GM21529 (cell line): ENCODE data around the gene LMAN2L.

Source experiments
- ATAC-seq: cut with Tn5 transposase; IDR thresholded peaks from one replicate; pipeline ENCODE4 v1.9.1; 2021; ENCODE audit not compliant: unreplicated experiment

LMAN2L gene

DNA sequence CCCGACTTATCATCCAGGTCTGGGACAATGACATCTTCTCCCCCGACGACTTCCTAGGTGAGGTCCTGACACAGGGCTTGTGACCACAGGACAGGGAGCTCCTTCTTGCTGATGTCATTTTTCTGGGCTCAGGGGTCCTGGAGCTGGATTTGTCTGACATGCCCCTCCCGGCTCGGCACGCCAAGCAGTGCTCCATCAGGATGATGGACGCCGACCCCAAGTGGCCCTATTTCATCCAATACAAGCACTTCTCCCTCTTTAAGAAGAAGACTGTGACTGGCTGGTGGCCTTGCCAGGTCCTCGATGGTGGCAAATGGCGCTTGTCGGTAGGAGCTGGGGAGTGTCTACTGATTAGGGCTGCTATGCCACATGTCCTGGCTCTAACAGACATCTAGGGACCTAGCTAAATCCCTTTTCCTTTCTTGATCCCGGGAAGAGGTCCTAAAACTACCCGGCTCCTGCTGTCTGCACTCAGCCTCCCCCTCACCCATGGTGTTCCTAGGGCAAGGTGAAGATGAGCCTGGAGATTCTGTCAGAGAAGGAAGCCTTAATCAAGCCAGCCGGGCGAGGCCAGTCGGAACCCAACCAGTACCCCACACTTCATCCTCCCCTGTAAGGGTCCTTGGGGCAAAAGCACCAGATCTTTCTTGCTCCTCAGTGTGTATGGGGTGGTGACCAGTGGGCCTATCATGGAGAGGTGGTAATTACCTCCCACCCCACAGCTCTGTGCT is 36.7 kb downstream of the LMAN2L start:
- no peak for ATAC-seq

DNA sequence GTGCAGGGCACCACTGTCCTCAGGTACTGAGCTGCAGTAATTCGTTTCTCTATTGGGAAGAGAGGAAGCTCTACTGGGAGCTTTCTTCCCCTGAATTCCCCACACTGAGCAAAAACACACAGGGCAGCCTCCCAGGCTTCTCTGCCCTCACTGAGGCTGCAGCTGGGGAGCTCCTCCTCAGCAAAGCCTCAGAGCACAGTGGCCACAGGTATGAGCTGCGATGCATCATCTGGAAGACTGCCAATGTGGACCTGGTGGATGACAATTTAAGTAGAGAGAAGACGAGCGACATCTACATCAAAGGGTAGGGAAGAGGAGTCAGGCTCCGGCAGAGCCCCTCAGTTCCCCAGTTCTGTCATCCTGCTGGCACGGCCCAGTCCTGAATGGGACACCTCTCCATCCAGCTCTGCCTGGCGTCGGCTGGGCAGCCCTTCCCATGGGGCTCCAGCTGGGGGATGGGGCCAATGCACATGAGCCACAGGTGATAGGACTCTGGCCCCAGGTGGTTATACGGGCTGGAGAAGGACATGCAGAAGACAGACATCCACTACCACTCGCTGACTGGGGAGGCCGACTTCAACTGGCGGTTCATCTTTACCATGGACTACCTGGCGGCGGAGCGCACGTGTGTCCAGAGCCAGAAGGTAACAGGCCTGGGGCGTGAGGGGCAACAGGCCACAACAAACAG is 37.6 kb downstream of the LMAN2L start:
- no peak for ATAC-seq

DNA sequence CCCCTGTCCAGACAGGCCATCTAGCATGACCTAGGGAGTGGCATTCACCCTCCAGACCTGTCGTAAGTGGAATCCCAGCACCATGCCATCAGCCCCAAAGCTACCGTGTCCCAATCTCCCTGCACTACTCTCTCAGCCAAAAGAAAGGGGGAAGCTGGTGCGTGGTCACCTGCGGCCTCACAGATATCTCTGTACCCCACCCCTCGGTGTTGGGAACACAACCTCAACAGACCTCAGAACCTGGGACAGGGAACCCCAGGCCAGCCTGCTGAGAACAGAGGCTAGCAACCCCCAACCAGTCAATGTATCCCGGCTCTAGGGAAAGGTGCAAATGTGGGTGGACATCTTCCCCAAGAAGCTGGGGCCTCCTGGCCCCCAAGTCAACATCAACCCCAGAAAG is 38.2 kb downstream of the LMAN2L start:
- no peak for ATAC-seq

GRCh38 chr2:96700086-96700485 is 39.8 kb downstream of the LMAN2L start:
- no peak for ATAC-seq

DNA sequence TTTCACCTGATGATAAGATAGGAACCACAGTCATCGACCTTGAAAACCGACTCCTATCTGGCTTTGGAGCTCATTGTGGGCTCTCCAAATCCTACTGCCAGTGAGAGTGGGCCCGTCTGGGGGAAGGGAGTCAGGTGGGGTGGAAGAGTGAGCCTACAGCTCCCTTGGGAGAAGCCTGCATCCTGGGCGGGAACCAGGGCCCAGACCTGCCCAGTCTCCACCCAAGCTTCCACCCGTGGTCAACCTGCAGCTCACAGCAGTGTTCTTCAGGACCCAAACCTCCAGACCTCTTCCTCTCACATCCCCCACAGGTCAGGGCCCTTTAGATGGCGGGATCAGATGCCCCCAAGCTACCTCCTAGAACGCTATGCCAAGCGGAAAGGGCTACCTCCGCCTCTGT is 40.2 kb downstream of the LMAN2L start:
- no peak for ATAC-seq

DNA sequence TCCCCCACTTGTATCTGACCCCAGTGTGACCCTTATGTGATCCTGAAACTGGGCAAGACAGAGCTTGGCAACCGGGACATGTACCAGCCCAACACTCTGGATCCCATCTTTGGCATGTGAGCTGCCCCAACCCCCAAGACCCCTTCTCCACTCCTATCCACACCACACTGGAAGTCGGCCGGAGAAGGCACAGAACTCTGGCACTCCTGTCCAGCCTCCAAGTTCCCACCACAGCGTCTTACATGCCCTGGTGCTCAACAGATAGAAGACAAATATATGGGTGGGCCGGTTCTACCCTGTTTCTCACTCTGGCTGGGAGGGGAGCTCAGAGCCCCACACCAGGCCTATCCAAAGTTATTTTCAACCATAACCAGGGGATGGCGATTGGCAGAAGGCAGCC is 40.8 kb downstream of the LMAN2L start:
- no peak for ATAC-seq

GRCh38 chr2:96698221-96698861 is 41.5 kb downstream of the LMAN2L start:
- no peak for ATAC-seq

DNA sequence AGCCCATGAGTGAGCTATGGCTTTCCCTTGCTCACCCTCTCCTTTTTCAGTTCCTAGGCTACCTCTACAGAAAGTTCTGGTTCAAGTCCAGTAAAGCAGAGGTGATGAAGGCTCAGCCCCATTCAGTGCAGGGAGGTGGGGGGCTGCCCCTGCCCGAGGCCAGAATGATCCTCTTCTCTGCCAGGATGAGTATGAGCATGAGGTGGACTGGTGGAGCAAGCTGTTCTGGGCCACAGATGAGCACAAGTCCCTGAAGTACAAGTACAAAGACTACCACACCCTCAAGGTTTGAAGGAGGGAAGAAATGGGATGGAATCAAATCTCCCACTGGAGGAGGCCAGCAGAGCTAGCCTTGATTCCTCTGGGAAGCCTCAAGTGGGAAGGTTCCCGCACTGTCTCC is 42.4 kb downstream of the LMAN2L start:
- ATAC-seq = no peak

- ATAC-seq = no peak
Observed at GRCh38 chr2:96695602-96696001, 44.3 kb downstream of the LMAN2L start.

DNA sequence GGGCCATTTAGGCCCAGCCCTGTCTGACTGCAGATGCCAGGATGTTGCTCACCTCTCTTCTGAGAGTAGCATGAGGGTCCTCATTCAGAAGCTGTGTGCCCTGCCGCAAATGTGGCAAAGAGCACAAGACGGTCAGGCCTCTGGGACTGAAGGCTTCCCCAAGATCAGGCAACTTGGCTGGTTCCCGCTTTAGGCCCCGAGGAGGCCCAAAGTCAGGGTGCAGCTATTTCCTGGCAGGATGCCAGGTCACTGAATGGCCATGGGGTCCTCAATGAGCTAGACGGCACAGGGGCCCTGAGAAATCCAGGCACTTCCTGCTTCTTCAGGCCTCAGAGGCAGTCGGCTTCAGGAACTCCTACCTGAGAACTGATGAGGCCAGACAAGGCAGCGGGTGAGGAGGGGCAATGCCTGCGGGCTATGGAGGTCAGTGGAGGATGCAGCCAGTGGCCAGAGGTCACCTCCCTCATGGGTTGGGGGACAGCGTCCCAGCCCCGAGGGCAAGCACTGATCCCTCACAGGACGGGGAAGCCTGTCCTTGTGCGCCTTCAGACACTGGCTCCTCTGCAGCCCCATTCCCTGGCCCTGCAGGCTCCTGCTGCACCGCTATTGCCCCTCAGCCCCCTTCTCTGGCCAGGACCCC is 44.9 kb downstream of the LMAN2L start:
- ATAC-seq = no peak

GRCh38 chr2:96694279-96694678 is 45.6 kb downstream of the LMAN2L start:
- ATAC-seq = no peak

DNA sequence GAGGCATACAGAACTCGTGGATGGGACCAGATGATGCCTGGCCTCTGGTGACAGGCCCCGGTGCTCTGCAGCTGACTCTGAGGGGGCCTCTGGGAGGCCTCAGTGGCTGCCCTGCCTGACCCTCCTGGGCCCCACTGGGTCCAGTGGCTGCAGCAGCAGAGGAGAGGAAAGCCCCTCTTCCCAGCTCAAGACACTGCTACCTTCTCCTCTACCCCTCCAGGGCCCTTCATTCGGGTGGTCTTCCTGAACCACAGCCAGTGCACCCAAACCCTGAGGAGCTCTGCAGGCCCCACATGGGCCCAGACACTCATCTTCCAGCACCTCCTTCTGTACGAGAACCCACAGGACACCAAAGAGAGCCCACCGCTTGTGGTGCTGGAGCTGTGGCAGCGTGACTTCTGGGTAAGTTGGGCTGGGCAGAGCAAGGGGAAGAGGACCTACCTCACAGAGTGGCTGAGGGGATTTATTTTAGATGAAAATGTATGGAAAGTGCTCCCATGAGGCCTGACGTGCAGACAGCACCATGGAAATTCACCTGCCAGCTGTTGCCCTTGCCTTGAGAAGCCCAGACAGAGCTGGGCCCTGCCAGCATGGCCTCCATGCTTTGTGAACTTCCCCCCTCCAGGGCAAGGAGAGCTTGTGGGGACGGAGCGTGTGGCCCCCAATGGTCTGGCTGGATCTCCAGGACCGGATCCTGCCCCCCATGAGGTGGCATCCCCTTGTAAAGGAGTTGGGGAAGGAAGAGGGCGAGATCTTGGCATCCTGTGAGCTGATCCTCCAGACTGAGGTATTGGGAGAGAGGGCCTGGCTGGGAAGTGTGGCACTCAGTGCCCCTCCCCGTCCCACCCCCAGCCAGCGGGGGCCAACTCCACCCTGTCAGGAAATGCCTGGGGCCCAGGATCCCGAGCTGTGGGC is 46.3 kb downstream of the LMAN2L start:
- ATAC-seq = no peak

DNA sequence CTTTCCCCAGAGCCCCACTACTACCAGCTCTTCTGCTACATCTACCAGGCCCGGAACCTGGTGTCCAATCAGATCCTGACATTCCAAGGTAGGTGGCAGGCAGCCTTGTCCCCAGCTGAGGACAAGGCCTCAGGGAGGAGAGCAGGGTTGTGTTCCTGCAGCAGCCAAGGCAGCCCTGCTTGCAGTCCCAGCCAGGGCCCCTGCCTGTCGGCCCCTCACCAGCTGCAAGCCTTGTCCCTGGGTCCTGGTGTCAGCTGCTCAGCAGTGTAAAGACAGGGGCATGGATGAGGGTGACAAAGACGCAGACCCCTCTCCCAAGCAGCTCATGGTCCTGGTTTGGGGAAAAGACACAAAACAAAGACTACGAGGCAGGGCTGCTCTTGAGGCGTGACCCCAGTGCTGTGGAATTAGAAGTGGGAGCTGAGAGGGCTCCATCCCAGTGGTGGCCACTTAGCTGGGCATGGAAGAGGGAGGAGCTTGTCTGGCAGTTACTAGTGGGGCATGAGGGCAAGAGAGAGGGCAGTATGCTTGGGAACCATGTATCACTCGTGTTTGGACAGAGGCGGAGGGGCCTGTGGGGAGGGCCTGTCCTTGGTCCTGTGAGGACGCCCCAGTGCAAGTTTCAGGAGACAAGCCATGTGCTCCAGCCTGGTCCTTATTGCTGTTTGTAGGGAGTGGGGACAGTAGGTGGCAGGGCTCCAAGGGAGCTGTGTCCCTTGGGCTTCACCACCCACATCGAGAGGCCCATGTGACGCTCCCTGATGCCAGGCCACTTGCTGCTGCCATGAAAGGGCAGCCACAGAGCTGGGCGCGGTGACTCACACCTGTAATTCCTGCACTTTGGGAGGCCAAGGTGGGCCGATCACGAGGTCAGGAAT is 47.5 kb downstream of the LMAN2L start:
- ATAC-seq = no peak

DNA sequence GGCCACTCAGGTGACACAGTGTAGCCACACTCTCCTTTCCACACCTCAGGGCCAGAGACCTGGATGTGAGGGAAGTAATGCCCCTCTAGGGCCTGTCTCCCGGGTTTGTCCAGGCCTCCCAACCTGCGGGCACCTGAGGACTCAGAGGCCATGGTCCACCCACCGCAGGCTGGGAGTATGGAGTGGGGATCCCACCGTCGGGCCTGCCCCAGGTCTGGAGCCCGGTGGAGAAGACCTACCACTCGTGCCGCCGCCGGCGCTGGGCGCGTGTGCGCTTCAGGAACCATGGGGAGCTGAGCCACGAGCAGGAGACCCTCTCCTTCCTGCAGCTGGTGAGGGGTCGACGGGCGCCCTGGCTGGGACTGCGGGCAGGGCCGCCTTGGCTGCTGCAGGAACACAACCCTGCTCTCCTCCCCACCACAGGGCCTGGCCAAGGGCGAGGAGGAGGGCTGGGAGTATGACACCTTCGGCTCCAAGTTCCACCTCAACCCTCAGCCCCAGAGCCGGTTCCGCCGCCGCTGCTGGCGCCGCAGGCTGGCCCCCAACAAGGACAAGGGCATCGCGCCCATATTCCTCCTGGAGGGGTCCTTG is 48.7 kb downstream of the LMAN2L start:
- ATAC-seq = no peak

- no peak for ATAC-seq
Observed at GRCh38 chr2:96690306-96691021, 49.4 kb downstream of the LMAN2L start.

DNA sequence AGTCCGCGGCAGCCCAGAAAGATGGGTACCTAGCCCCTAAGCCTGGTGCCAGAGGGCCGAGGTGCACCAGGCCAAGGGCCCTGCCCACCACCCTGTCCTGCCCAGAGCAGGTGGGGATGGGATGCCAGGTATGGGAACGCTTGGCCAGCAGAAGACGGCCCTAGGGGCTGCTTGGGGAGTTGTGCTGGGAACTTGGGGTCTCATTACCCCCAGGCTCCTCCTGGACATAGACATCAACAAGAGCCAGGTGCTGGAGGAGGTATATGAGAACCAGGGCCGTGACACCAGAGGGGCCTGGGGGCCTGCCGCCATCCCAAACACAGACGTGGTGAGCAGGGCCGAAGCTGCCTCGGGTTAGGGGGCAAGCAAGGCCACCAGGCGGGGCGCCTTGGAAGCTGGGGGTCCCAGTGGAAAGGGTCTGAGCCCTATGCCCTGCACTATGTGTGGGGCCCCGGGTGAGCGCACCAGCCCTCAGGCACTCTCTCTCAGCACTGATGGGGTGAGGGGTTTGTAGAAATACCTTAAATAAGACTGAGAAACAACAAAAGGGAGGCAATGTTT is 50.4 kb downstream of the LMAN2L start:
- ATAC-seq = no peak

GRCh38 chr2:96688649-96689430 is 51.0 kb downstream of the LMAN2L start:
- ATAC-seq = no peak
